ENCODE results near the gene SLC45A2.

- TF ChIP-seq CTCF (IDR thresholded peaks at IDR 0.05; ENCODE audit: borderline replicate concordance, extremely low read depth, low read length, poor library complexity, severe bottlenecking): no peak
- TF ChIP-seq EZH2 (IDR thresholded peaks at IDR 0.05; ENCODE audit: borderline replicate concordance, low read depth, low read length, severe bottlenecking): no peak
Measured at GRCh38 chr5:33937707-33938506, 46.6 kb downstream of the SLC45A2 start.

All from DND-41 (cell line).